Measurements from ENCODE around the gene PDE4A. TPM values are rescaled to one million over a fixed set of nuclear protein-coding genes. Genes with fewer than 3 reads are reported as not detected.

The PDE4A gene
- total and polyA plus RNA-seq, 4 donors = 0.90 to 2.3 (median 1.3) TPM

GRCh38 chr19:10473192-10473591 is 52.9 kb downstream of the PDE4A start:
- no peak for TF ChIP-seq NR2F2 (IDR thresholded peaks at IDR 0.05)
- no peak for TF ChIP-seq GABPA (IDR thresholded peaks at IDR 0.05 in 1 of 2, conservative IDR thresholded peaks at IDR 0.05 in 1 of 2)
- TF ChIP-seq CTCF (IDR thresholded peaks at IDR 0.05; ENCODE audit: low read depth, low read length, missing input control) = no peak
- TF ChIP-seq RXRA (IDR thresholded peaks at IDR 0.05) = no peak
- no peak for TF ChIP-seq MAX (IDR thresholded peaks at IDR 0.05)
- no peak for TF ChIP-seq EGR1 (IDR thresholded peaks at IDR 0.05; ENCODE audit: low read depth in 2 of 2)
- TF ChIP-seq REST (IDR thresholded peaks at IDR 0.05) = no peak
- TF ChIP-seq JUND (IDR thresholded peaks at IDR 0.05) = no peak
- TF ChIP-seq ATF3 (IDR thresholded peaks at IDR 0.05) = no peak
- no peak for TF ChIP-seq SP1 (IDR thresholded peaks at IDR 0.05)
- TF ChIP-seq HNF4G (IDR thresholded peaks at IDR 0.05) = no peak
- no peak for TF ChIP-seq YY1 (IDR thresholded peaks at IDR 0.05)
- no peak for TF ChIP-seq HNF4A (conservative IDR thresholded peaks at IDR 0.05)
- no peak for TF ChIP-seq FOXA1 (IDR thresholded peaks at IDR 0.05)
- no peak for TF ChIP-seq RAD21 (IDR thresholded peaks at IDR 0.05)
- Histone ChIP-seq H3K9ac (ENCODE audit: low read depth in 1 of 2, low read length in 2 of 2) (no peak overlapping the region), H3K4me3 (ENCODE audit: low read depth in 1 of 3, low read length in 3 of 3) (no peak overlapping the region), H3K9me3 (ENCODE audit: control insufficient read depth in 4 of 4, low read length in 3 of 4) (no peaks in the 10 kb centered on the region), H3K27ac (ENCODE audit: low read depth in 1 of 2, low read length in 2 of 2) (no peak overlapping the region), H3K27me3 (ENCODE audit: control insufficient read depth in 4 of 4, insufficient read depth in 4 of 4, low read length in 3 of 4) (no peaks in the 10 kb centered on the region), H3K36me3 (ENCODE audit: control insufficient read depth in 4 of 4, insufficient read depth in 3 of 4, low read depth in 1 of 4, low read length in 3 of 4) (no peaks in the 10 kb centered on the region), H3K4me1 (ENCODE audit: control insufficient read depth in 4 of 4, insufficient read depth in 4 of 4, low read length in 3 of 4) (no peaks in the 10 kb centered on the region)
- 81% methylated on average over 5 of the region's 5 CpGs for WGBS
- DNase-seq (ENCODE audit: low spot score) = no peak

GRCh38 chr19:10474962-10475451 is 54.7 kb downstream of the PDE4A start:
- TF ChIP-seq HNF4G (IDR thresholded peaks at IDR 0.05) = no peak
- no peak for TF ChIP-seq ATF3 (IDR thresholded peaks at IDR 0.05)
- TF ChIP-seq HNF4A (conservative IDR thresholded peaks at IDR 0.05) = no peak
- no peak for TF ChIP-seq EGR1 (IDR thresholded peaks at IDR 0.05; ENCODE audit: low read depth in 2 of 2)
- TF ChIP-seq NR2F2 (IDR thresholded peaks at IDR 0.05) = no peak
- TF ChIP-seq SP1 (IDR thresholded peaks at IDR 0.05) = no peak
- TF ChIP-seq RXRA (IDR thresholded peaks at IDR 0.05) = no peak
- no peak for TF ChIP-seq RAD21 (IDR thresholded peaks at IDR 0.05)
- no peak for TF ChIP-seq FOXA1 (IDR thresholded peaks at IDR 0.05)
- TF ChIP-seq JUND (IDR thresholded peaks at IDR 0.05) = no peak
- peaks cover 0 to 5% (median under 1%) of the 10 kb centered on the region in 4 donors for H3K4me1 ChIP-seq (ENCODE audit: control insufficient read depth in 4 of 4, insufficient read depth in 4 of 4, low read length in 3 of 4)
- WGBS = 63% methylated on average over 6 of the region's 6 CpGs
- no peak overlapping the region for H3K27ac ChIP-seq (ENCODE audit: low read depth in 1 of 2, low read length in 2 of 2)
- H3K9me3 ChIP-seq (ENCODE audit: control insufficient read depth in 4 of 4, low read length in 3 of 4) = no peaks in the 10 kb centered on the region
- no peak overlapping the region for H3K9ac ChIP-seq (ENCODE audit: low read depth in 1 of 2, low read length in 2 of 2)
- no peaks in the 10 kb centered on the region for H3K36me3 ChIP-seq (ENCODE audit: control insufficient read depth in 4 of 4, insufficient read depth in 3 of 4, low read depth in 1 of 4, low read length in 3 of 4)
- DNase-seq (ENCODE audit: low spot score) = no peak
- no peaks in the 10 kb centered on the region for H3K27me3 ChIP-seq (ENCODE audit: control insufficient read depth in 4 of 4, insufficient read depth in 4 of 4, low read length in 3 of 4)
- H3K4me3 ChIP-seq (ENCODE audit: low read depth in 1 of 3, low read length in 3 of 3) = no peak overlapping the region
